GM19239 (cell line): ENCODE data around the gene METAP1D.
"Not testable (repeated sequence)": the region's sequence is repeated elsewhere in the genome, so short reads cannot be mapped to it uniquely, and the experiment has no call there.

Experiments
- DNase-seq: peaks from one replicate; pipeline ENCODE4 v3.0.0; 2011; ENCODE audit warnings: low spot score; ENCODE audit not compliant: insufficient read length
- FAIRE-seq: peaks from 2 replicates; lab custom pipeline; 2011; peaks lifted over from hg19 to GRCh38; lab: Jason Lieb, UNC

The METAP1D gene

GRCh38 chr2:172047566-172048507, 48.1 kb downstream of the METAP1D start:
- peak; percentile 39 for FAIRE-seq

GRCh38 chr2:172048508-172049503, 49.1 kb downstream of the METAP1D start:
- FAIRE-seq, result peak; percentile 35

More at GRCh38 chr2:172047566-172048507, 48.1 kb downstream of the METAP1D start:
- DNase-seq, result no peak

GRCh38 chr2:172049567-172050120, 49.9 kb downstream of the METAP1D start:
- no peak for FAIRE-seq
- no peak for DNase-seq

More at GRCh38 chr2:172048508-172049503, 49.1 kb downstream of the METAP1D start:
- no peak for DNase-seq

GRCh38 chr2:172050479-172051125, 50.8 kb downstream of the METAP1D start:
- FAIRE-seq (no peak), DNase-seq (no peak)

- no peak for FAIRE-seq
- no peak for DNase-seq
Observed at GRCh38 chr2:172052000-172052983, 52.5 kb downstream of the METAP1D start.

- no peak for DNase-seq
- no peak for FAIRE-seq
Observed at GRCh38 chr2:172053486-172053885, 53.7 kb downstream of the METAP1D start.

GRCh38 chr2:172056293-172056692, 56.5 kb downstream of the METAP1D start:
- FAIRE-seq (no peak), DNase-seq (no peak)

- DNase-seq (no peak), FAIRE-seq (no peak)
Observed at GRCh38 chr2:172058660-172059059, 58.9 kb downstream of the METAP1D start.

- FAIRE-seq, DNase-seq: not testable (repeated sequence)
Observed at GRCh38 chr2:172060118-172060517, 60.4 kb downstream of the METAP1D start.

GRCh38 chr2:172062402-172063004, 62.8 kb downstream of the METAP1D start:
- FAIRE-seq (no peak), DNase-seq (no peak)

- DNase-seq (no peak), FAIRE-seq (no peak)
Observed at GRCh38 chr2:172063446-172063845, 63.7 kb downstream of the METAP1D start.

GRCh38 chr2:172065111-172065510, 65.4 kb downstream of the METAP1D start:
- DNase-seq (no peak), FAIRE-seq (no peak)

GRCh38 chr2:172066394-172066886, 66.7 kb downstream of the METAP1D start:
- FAIRE-seq (no peak), DNase-seq (no peak)

GRCh38 chr2:172067905-172068304, 68.2 kb downstream of the METAP1D start:
- not testable (repeated sequence) for FAIRE-seq, DNase-seq

- FAIRE-seq (no peak), DNase-seq (no peak)
Observed at GRCh38 chr2:172070936-172071335, 71.2 kb downstream of the METAP1D start.

GRCh38 chr2:172072303-172072702, 72.5 kb downstream of the METAP1D start:
- FAIRE-seq (no peak), DNase-seq (no peak)

GRCh38 chr2:172072706-172073105, 73.0 kb downstream of the METAP1D start:
- DNase-seq (no peak), FAIRE-seq (no peak)

GRCh38 chr2:172073518-172073917, 73.8 kb downstream of the METAP1D start:
- FAIRE-seq, result no peak

More at GRCh38 chr2:172073518-172073917, 73.8 kb downstream of the METAP1D start:
- no peak for DNase-seq
